Measurements from ENCODE around the gene PLTP.

Gene PLTP

GRCh38 chr20:45883100-45883469 lies 28.9 kb downstream of the PLTP start:
- ChIA-PET CTCF (interaction anchor here (0.6 to 3.0 kb wide), 3 partner anchors 51 to 86 kb away, joined by 3 to 16 read pairs (median 4); no protein-coding TSS in a partner anchor), POLR2A (interaction anchor here (0.6 to 3.2 kb wide), 3 partner anchors 28 to 59 kb away, joined by 3 to 26 read pairs (median 4); partner anchors contain the start of gene PCIF1)
- TF ChIP-seq ZNF623 (tag by site-specific recombination; IDR thresholded peaks at IDR 0.05) = no peak
- no peak for TF ChIP-seq HIC1 (tag by site-specific recombination; IDR thresholded peaks at IDR 0.05)
- TF ChIP-seq RBAK (tag by site-specific recombination; IDR thresholded peaks at IDR 0.05) = no peak
- peak; percentile 59 for TF ChIP-seq ZIC2 (tag by site-specific recombination; IDR thresholded peaks at IDR 0.05)
- TF ChIP-seq ZNF169 (tag by site-specific recombination; IDR thresholded peaks at IDR 0.05) = no peak
- TF ChIP-seq ZNF843 (tag by site-specific recombination; IDR thresholded peaks at IDR 0.05) = no peak
- no peak for TF ChIP-seq ZNF223 (tag by site-specific recombination; IDR thresholded peaks at IDR 0.05)
- no peak for TF ChIP-seq KLF8 (tag by site-specific recombination; IDR thresholded peaks at IDR 0.05)
- peak; percentile 54; the same call in 1 of the 2 replicates for TF ChIP-seq ZNF600 (tag by site-specific recombination; IDR thresholded peaks at IDR 0.05)
- no peak for TF ChIP-seq BCL11B (tag by site-specific recombination; IDR thresholded peaks at IDR 0.05; ENCODE audit: low read depth)
- Histone ChIP-seq H3K4me3 (ENCODE audit: low read depth, low read length) (no peak overlapping the region), H3K36me3 (ENCODE audit: control insufficient read depth in 2 of 2, insufficient read depth in 1 of 2, low read length in 2 of 2) (peaks cover 0 to 51% of the 10 kb centered on the region in 2 experiments; a peak in 2 of 3 replicates), H3K9me3 (ENCODE audit: control insufficient read depth, insufficient read depth, low read depth, low read length) (no peaks in the 10 kb centered on the region), H3K27ac (ENCODE audit: extremely low read depth, low read depth, low read length) (no peak overlapping the region), H3K4me1 (ENCODE audit: control insufficient read depth, insufficient read depth, low read length) (no peaks in the 10 kb centered on the region)

DNA sequence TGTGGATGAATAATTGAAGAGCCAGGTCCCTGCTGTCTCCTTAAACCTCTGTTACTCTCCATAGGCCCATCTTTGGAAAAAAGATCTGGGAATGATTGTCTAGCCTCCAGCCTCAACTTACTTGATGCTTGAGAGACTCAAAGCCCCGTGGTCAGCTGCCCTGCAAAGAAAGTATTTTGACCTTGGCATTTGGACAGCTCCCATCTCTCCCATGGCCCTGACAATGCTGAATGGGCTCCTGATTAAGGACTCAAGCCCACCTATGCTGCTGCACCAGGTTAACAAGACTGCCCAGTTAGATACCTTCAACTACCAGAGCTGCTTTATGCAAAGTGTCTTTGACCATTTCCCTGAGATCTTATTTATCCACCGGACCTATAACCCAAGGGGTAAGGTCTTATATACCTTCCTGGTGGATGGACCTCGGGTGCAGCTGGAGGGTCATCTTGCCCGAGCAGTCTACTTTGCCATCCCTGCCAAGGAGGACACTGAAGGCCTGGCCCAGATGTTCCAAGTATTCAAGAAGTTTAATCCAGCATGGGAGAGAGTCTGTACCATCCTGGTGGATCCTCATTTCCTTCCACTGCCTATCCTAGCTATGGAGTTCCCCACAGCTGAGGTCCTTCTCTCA lies 29.4 kb downstream of the PLTP start:
- Histone ChIP-seq H3K4me1 (ENCODE audit: control insufficient read depth, insufficient read depth, low read length) (no peaks in the 10 kb centered on the region), H3K27ac (ENCODE audit: extremely low read depth, low read depth, low read length) (no peak overlapping the region), H3K4me3 (ENCODE audit: low read depth, low read length) (no peak overlapping the region), H3K36me3 (ENCODE audit: control insufficient read depth in 2 of 2, insufficient read depth in 1 of 2, low read length in 2 of 2) (peaks cover 0 to 54% of the 10 kb centered on the region in 2 experiments; a peak in 2 of 3 replicates), H3K9me3 (ENCODE audit: control insufficient read depth, insufficient read depth, low read depth, low read length) (no peaks in the 10 kb centered on the region)
- ChIA-PET CTCF (interaction anchor here (0.6 to 3.0 kb wide), 4 partner anchors 25 to 87 kb away, joined by 3 to 16 read pairs (median 4); partner anchors contain the start of genes ACOT8 and ZSWIM3), POLR2A (interaction anchor here (0.6 to 3.2 kb wide), 4 partner anchors 25 to 59 kb away, joined by 3 to 26 read pairs (median 12); partner anchors contain the start of genes ACOT8, PCIF1 and ZSWIM3)
- no peak for TF ChIP-seq ZNF558 (tag by site-specific recombination; IDR thresholded peaks at IDR 0.05)
- TF ChIP-seq ZNF513 (tag by site-specific recombination; IDR thresholded peaks at IDR 0.05) = no peak
- no peak for TF ChIP-seq ZNF530 (tag by site-specific recombination; IDR thresholded peaks at IDR 0.05; ENCODE audit: low read depth)
- TF ChIP-seq ZNF112 (tag by site-specific recombination; IDR thresholded peaks at IDR 0.05) = no peak
- no peak for TF ChIP-seq EGR2 (tag by site-specific recombination; IDR thresholded peaks at IDR 0.05; ENCODE audit: low read depth)
- no peak for TF ChIP-seq SETDB1 (IDR thresholded peaks at IDR 0.05; ENCODE audit: insufficient read length, low read length)
- no peak for TF ChIP-seq ZNF677 (tag by site-specific recombination; IDR thresholded peaks at IDR 0.05)
- TF ChIP-seq ZSCAN16 (tag by site-specific recombination; IDR thresholded peaks at IDR 0.05) = no peak
- no peak for TF ChIP-seq ZNF266 (tag by site-specific recombination; IDR thresholded peaks at IDR 0.05; ENCODE audit: low read depth)
- TF ChIP-seq ZNF521 (tag by site-specific recombination; IDR thresholded peaks at IDR 0.05) = no peak
- no peak for TF ChIP-seq ZNF561 (tag by site-specific recombination; IDR thresholded peaks at IDR 0.05; ENCODE audit: borderline replicate concordance)
- no peak for TF ChIP-seq KLF9 (tag by site-specific recombination; IDR thresholded peaks at IDR 0.05; ENCODE audit: low read depth)
- no peak for TF ChIP-seq ZNF10 (tag by site-specific recombination; IDR thresholded peaks at IDR 0.05)
- no peak for TF ChIP-seq ZNF292 (tag by site-specific recombination; IDR thresholded peaks at IDR 0.05; ENCODE audit: borderline replicate concordance, low read depth)
- TF ChIP-seq ZNF596 (tag by site-specific recombination; IDR thresholded peaks at IDR 0.05) = no peak
- TF ChIP-seq BCL6B (tag by site-specific recombination; IDR thresholded peaks at IDR 0.05) = no peak
- no peak for TF ChIP-seq ZNF341 (tag by site-specific recombination; IDR thresholded peaks at IDR 0.05; ENCODE audit: low read depth)
